Stimulated activated CD4-positive, alpha-beta T cell treated with anti-CD3 and anti-CD28 coated beads, Interleukin-2, amount 100 ng/mL, for 24 hours (primary cell): ENCODE data around the gene SLC7A14.

Experiments
- DNase-seq, 2 donors: peaks; one replicate each; pipeline ENCODE4 v3.0.0-alpha.2; 2020

SLC7A14 gene

DNA sequence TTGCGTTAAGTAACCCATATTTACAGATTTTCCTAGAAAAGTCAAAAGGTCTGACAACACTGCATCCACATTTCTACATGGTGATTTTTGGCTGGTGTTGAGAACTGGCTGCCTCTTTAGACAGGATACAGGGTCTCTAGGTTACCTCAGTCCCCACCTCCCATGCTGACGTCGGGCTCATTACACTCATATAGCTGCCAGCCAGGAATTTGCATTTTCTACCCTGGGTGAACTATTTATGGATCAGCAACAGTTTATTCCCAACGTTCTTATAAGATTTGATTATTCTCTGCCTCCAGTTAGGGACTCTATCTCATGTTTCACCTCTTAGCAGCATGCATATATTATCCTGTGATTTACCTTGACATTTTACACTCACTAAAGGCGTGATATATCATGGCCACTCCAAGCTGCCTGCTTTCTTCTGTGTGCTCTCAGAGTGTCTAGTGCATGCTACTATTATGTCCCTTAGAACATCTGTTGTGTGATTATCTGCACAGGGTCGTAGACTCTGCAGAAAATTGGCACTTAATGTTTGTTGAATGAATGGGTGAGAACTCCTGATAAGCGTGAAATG, 118.2 kb downstream of the SLC7A14 start:
- no peak for DNase-seq

DNA sequence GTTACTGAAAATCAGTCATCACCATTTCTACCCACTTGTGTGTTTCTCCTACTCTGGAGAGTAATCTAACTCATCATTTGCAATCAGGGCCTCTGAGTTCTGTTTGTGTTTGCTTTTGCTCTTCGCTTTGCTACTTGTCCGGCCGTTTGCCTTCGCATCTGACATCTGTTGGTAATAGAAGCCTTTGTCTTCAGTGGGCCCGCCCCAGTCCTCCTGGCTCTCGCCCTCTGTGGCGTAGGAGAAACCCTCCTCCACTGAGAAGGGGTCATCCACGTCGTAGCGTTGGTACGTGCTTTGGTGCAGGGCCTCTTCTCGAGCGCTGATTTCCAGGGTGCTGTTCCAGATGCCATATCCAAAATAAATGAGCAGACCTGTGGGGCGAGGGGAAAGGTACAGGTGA, 118.9 kb downstream of the SLC7A14 start:
- no peak for DNase-seq

- DNase-seq: no peak
Measured at GRCh38 chr3:170465955-170466354, 119.9 kb downstream of the SLC7A14 start.

DNA sequence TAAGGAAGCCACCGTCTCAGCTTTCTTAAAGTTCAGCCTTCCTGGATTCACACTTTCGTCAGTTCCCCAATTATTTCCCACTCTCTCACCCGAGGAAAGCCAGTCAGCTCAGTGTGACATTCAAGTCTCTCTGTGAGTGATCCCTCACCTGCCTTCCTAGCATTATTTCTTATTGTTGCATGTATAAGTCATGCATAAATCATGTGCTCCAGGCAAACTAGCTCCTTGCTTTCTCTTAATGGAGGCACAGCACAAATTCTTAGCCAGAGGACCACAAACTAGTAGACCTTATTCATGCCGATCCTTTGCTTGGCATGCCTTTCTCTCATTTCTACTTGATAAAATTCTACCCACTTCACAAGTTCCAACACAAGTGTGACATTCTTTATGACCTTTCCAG, 122.9 kb downstream of the SLC7A14 start:
- no peak for DNase-seq

DNA sequence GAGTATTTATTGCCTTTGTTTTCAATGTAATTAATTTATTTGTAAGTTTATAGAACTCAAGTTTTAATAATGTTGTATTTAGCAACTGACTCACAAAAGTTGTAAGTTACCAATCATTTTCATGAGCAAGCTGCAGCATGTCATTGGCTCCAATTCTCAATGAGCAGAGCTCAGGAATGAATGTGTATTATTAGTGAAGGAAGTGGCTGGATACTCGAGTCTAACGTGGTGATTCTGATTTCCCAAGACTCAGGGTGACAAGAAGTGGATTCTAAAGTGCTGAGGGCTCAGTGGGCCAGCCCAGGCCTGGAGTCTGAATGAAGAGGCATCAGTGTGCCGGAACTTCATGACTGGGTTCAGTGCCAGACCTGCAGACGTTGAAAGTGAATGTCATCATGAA, 127.6 kb downstream of the SLC7A14 start:
- no peak for DNase-seq

DNA sequence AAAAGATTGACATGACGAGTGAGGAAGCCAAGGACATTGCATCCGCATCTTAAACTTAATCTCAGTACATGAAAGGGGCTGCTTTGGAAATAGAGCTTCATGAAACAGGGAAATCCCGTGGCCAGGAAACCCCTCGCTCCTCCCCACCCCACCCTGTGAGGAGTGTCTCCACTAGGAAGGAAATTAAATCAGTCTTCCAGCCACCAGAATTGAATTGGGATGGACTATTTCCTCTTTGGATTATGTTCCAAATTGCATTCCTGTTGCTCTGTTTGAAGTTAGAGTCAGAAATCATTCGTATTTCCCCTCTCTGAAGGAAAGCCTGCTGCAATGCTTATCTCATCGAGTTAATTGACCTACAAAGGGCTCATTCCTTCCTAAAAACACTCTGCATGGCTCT, 131.4 kb downstream of the SLC7A14 start:
- DNase-seq: no peak

GRCh38 chr3:170450039-170450438, 135.8 kb downstream of the SLC7A14 start:
- no peak for DNase-seq

GRCh38 chr3:170448584-170448983, 137.3 kb downstream of the SLC7A14 start:
- no peak for DNase-seq

DNA sequence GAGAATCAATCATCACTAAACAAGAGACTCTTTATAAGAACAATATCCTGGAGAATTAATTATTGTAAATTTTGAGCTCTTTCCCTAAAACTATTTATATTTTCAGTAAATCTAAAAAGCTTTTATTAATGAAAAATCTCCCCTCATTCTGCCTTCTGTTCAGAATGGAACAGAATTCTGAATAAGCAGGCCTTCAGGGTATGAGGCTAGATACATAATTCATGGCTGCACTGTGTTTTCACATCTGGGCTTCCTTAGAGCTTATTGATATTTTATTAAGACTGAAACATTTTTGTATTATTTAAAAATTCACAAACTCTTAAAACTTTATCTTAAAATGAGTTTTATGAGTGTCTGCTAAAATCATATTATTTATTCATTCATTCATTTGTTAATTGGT, 142.4 kb downstream of the SLC7A14 start:
- no peak for DNase-seq

GRCh38 chr3:170442947-170443346, 142.9 kb downstream of the SLC7A14 start:
- no peak for DNase-seq

GRCh38 chr3:170441412-170441811, 144.5 kb downstream of the SLC7A14 start:
- no peak for DNase-seq

DNA sequence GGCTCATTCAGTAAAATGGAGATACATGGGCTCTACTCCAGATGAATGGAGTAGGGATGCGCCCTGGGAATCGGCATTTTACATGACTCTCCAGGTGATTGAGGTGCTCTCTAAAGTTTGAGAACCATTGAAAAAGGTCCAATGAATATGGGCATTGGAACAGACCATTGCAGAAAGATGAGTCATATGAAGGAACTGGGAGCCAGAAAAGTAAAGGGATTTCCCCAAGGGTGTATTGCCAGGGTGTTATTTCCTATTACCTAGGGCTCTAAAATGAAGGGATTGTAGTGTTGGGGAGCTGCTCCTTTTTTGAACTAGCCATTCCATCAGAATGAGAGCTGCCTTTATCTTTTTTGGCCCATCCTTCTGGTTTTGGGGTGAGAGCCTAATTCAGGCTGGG, 145.5 kb downstream of the SLC7A14 start:
- DNase-seq: no peak

- no peak for DNase-seq
Measured at GRCh38 chr3:170438836-170439235, 147.0 kb downstream of the SLC7A14 start.

DNA sequence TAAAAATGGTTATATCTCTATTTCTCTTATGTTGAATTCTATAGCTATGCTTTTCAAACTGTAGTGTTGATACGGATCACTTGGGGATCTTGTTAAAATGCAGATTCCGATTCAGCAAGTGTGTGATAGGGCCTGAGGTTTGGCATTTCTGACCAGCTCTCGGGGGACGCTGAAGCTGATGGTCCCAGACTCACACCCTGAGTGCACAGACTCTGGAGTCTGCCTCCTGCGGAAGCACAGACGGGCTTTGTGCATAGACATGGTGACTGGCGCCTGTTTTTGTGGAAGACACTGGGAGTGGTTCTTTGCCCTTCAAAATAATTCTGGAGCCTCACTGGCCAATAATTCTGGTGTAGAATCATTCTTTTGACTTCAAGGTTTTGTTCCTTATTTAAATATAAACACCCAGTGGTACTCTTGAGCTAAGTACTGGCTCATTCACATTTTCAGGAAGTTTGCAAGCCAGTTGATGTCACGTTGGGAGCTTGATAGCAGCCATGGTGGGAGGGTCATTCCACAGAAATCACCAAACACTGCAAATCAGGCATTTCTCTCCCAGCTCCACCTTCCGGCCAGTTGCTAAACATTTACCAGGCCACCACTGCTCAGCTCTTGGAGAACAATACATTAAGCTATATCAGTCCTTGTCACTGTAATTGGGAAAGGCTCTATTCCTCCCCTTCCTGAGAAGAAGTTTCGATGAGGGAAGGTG, 148.0 kb downstream of the SLC7A14 start:
- DNase-seq: no peak

GRCh38 chr3:170437176-170437575, 148.7 kb downstream of the SLC7A14 start:
- DNase-seq: no peak

- no peak for DNase-seq
Measured at GRCh38 chr3:170436697-170437096, 149.2 kb downstream of the SLC7A14 start.

DNA sequence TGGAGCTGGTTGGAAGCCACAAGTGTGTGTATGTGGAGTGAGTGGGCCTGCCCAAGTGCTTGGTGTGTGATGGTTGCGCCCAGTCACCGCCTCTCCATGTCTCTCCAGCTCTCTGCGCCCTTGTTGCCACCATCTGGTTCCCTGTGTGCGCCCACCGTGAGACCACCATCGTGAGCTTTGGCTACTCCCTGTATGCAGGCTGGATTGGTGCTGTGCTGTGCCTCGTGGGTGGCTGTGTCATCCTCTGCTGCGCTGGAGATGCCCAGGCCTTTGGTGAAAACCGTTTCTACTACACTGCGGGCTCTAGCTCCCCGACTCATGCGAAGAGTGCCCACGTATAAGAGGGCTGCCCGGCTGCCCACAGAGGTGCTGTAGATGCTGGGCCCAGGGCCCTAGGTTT, 153.5 kb downstream of the SLC7A14 start:
- DNase-seq: no peak

DNA sequence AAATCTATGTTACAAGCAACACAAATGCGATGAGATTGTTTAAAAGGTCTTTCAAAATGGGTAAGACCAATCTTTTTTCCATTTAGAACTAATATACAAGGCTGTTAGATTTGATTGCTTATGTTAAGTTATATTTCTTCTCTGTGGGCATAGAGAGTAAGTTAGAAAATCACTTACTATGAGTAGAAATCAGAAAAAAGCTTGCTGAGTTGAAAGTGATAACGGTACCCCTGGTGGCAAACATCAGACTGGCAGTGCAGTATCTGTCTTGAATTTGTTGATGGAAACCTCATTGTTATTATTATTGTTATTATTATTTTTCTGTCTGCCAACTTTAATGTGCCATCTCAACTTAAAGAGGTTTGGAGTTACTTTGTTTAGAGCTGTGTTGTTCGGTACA, 154.8 kb downstream of the SLC7A14 start:
- DNase-seq: no peak

GRCh38 chr3:170429050-170429449, 156.8 kb downstream of the SLC7A14 start:
- DNase-seq: no peak

GRCh38 chr3:170428095-170428494, 157.8 kb downstream of the SLC7A14 start:
- DNase-seq: no peak

- no peak for DNase-seq
Measured at GRCh38 chr3:170426240-170426797, 159.6 kb downstream of the SLC7A14 start.

DNA sequence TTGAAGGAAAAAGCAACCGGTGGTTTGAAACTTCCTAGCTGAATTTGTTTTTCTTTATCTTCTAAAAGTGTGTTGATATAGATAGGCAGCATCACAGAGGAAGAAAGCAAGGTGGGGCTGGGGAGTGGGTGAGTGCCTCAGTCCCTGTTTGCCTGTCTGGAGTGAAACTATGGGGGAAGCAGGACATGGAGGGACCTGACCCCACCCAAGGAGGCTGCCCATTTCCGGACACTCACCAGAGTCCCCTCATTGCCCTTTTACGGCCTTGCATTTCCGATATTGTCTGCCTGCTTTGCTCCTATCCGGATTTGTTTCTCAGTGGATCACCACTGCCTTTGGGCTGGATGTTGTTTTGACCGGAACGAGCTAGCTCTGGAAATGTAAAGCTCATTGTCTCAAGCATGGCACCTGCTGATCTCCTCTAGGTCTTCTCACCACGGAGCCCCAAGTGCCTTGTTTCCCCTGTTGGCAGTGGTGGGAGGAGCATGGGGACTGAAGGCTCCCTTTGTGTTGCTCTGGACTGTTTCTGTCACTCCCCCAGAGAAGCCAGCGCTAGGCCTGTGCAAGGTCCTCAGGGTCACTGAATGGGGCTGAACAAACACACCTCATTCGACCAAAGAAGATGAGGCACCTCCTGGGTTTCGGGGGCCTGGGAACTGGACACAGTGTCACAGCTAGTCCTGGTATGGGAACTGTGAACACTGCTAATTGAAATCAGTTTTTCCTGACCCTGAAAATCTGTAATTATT, 160.2 kb downstream of the SLC7A14 start:
- DNase-seq: no peak

DNA sequence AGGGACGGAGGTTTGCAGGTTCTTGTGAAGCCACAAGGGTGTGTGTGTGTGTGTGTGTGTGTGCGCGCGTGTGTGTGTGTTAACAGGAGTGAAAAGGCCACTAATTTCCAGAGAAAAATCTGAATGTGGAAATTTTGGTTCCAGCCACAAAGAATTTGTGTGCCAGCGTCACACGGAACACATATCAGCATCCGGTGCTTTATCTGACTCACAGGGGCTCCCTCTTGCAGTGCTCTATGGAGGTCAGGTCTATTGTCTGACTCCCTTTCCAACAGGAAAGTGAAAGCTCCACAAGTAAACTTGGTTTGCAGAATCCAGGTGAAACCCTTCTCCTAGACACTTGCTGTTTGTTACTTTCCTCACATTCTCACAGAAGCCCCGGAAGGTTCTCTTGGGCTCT, 161.0 kb downstream of the SLC7A14 start:
- no peak for DNase-seq
